AG04449 (cell line): Measurements from ENCODE around the gene STPG2.

Experiments
- CTCF ChIA-PET: fragments of 350-600 bp; formaldehyde crosslinking; extraction: SDS; loops from one replicate; lab custom pipeline; 2021; ENCODE audit warnings: antibody characterized with exemption; lab: Yijun Ruan, JAX
- POLR2A ChIA-PET: fragments of 400-600, 350-600 bp; formaldehyde crosslinking; extraction: SDS; loops from one replicate; lab custom pipeline; 2020; ENCODE audit warnings: antibody characterized with exemption, inconsistent platforms; lab: Yijun Ruan, JAX
- DNase-seq: peaks from one replicate; pipeline ENCODE4 v3.0.0-alpha.2; 2010; ENCODE audit warnings: low read depth, low spot score
- H3K4me3 ChIP-seq: 2 replicates; pipeline ENCODE4 v1.5.1; 2011; ENCODE audit warnings: low read depth, mild to moderate bottlenecking, control low read depth, low read length
- TF ChIP-seq, protein P1 (sequence below): IDR thresholded peaks from one replicate; pipeline ENCODE4 v1.5.1; 2011; ENCODE audit warnings: mild to moderate bottlenecking, moderate library complexity, low read length, control low read depth, inconsistent platforms; ENCODE audit not compliant: insufficient read depth; ENCODE audit errors: missing control alignments

Gene STPG2

DNA sequence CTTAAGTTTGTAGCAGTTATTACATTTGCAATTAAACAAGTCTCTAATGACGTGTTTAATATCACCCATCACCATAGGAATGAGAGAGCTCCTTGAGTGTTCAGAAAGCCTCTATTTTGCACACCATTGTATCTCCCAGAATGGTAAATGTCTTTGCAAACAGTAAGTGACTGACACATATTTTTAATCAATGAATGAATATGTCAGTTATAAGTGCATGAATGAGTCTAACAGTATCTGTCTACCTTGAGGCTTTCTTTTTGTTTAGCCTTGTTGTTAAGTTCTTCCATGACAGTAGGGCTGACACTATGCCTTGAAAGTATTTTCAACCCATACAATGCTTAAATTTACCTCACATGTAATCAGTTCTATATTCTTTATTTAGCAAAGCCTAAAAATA, 292.2 kb downstream of the STPG2 start:
- TF ChIP-seq, protein P1, sequence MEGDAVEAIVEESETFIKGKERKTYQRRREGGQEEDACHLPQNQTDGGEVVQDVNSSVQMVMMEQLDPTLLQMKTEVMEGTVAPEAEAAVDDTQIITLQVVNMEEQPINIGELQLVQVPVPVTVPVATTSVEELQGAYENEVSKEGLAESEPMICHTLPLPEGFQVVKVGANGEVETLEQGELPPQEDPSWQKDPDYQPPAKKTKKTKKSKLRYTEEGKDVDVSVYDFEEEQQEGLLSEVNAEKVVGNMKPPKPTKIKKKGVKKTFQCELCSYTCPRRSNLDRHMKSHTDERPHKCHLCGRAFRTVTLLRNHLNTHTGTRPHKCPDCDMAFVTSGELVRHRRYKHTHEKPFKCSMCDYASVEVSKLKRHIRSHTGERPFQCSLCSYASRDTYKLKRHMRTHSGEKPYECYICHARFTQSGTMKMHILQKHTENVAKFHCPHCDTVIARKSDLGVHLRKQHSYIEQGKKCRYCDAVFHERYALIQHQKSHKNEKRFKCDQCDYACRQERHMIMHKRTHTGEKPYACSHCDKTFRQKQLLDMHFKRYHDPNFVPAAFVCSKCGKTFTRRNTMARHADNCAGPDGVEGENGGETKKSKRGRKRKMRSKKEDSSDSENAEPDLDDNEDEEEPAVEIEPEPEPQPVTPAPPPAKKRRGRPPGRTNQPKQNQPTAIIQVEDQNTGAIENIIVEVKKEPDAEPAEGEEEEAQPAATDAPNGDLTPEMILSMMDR = no peak
- H3K4me3 ChIP-seq = no peak overlapping the region
- ChIA-PET CTCF (no interaction called here), POLR2A (no interaction called here)
- no peak for DNase-seq

DNA sequence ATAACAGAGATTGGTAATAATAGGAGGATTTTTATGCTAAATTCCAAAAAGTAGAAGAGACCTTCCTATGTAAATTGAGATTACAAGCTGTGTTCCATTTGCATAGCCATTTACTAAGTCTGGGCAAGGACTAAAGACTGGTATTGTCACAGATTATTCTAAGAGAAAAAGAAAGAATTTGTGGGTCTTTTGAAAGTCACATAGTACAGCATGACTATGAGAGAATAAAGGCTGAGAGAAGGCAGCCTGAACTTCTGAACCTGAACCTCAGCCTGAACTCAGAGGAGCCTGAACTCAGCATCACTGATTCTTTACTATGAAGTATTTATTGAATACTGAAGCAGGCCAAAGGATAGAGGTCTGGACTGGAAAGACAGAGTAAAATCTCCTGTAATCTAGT, 297.5 kb downstream of the STPG2 start:
- TF ChIP-seq, protein P1 = no peak
- DNase-seq = no peak
- no peak overlapping the region for H3K4me3 ChIP-seq
- ChIA-PET POLR2A (no interaction called here), CTCF (no interaction called here)

DNA sequence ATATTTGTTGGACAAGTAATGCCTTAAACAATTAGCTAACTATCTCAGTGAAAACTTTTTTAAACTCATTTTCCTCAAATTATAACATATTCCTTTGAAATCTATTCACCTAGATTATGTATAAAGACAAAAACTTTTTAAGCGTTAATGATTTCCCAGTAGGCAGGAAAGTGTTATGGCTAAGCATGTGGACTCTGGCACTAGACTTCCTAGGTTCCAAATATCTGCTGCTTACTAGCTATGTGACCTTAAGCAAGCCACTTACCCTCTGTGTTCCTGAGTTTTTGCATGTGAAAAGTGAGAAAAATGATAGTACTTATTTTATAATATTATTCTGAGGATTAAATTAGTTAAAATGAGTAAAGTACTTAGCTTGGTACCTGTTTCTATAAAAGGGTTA, 301.8 kb downstream of the STPG2 start:
- DNase-seq = no peak
- TF ChIP-seq, protein P1 = no peak
- ChIA-PET CTCF (no interaction called here), POLR2A (no interaction called here)
- no peak overlapping the region for H3K4me3 ChIP-seq

DNA sequence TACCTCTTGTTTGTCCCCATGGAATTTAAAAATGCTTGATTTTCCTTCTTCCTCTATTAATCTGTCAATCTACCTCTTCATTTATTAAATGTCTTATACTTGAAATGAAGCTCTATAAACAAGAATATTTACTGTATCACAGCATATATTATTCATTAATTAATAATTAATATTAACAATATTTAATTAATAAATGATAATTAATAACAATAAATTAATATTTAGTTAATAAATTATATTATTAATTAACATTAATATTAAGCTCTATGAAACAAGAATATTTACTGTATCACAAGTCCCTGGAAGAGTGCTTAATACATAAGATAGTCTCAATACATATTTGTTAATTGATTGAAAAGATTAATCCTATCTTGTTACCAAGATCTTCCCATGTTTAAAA, 306.6 kb downstream of the STPG2 start:
- POLR2A ChIA-PET = no interaction called here
- CTCF ChIA-PET = no interaction called here
- DNase-seq = no peak
- no peak overlapping the region for H3K4me3 ChIP-seq
- TF ChIP-seq, protein P1 = no peak

DNA sequence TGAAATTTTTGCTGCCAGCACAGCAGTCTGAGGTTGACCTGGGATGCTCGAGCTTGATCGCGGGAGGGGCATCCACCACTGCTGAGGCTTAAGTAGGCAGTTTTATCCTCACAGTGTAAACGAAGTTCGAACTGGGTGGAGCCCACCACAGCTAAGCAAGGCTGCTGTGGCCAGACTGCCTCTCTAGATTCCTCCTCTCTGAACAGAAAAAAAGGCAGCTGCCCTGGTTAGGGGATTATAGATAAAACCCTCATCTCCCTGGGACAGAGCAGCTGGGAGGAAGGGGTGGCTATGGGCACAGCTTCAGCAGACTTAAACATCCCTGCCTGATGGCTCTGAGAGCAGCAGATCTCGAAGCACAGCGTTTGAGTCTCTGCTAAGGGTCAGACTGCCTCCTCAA, 314.6 kb downstream of the STPG2 start:
- TF ChIP-seq, protein P1 = no peak
- ChIA-PET POLR2A (no interaction called here), CTCF (no interaction called here)
- no peak overlapping the region for H3K4me3 ChIP-seq
- DNase-seq = no peak

DNA sequence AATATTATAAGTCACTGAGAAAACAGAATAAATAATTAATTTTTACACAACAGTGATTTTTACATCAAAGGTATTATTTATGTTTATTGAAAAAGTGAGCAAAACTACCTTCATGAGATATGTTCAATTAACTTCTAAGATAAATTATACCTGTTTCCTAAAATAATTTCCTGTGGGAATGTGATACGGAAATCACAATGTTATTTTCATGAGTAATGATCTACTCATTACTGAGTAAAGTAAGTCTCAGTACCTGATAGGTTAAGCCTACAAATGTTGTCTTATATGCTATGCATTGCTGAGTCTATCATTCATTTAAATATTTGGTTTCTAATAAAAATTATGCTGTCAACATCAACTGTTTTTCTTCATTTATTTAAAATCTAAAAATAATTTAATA, 324.0 kb downstream of the STPG2 start:
- POLR2A ChIA-PET = no interaction called here
- no peak for DNase-seq
- TF ChIP-seq, protein P1 = no peak
- no peak overlapping the region for H3K4me3 ChIP-seq
- CTCF ChIA-PET = no interaction called here
